ENCODE results near the gene EMP2.
A peak's percentile ranks its signal among the peaks of the same experiment; 100 is the strongest.

The EMP2 gene

GRCh38 chr16:10501016-10501607 is 79.3 kb downstream of the EMP2 start:
- DNase-seq (ENCODE audit: extremely low read depth, insufficient read length): peak; percentile 29
- Histone ChIP-seq H3K27me3 (replicated peaks; ENCODE audit: control insufficient read depth, insufficient read depth, low read length) (no peaks in the 10 kb centered on the region), H3K4me3 (replicated peaks; ENCODE audit: low read depth, low read length) (no peak overlapping the region), H3K36me3 (ENCODE audit: control insufficient read depth, insufficient read depth, low read length) (no peaks in the 10 kb centered on the region)
- TF ChIP-seq CTCF (IDR thresholded peaks at IDR 0.05; ENCODE audit: insufficient read depth, low read length, poor library complexity, severe bottlenecking): no peak

DNA sequence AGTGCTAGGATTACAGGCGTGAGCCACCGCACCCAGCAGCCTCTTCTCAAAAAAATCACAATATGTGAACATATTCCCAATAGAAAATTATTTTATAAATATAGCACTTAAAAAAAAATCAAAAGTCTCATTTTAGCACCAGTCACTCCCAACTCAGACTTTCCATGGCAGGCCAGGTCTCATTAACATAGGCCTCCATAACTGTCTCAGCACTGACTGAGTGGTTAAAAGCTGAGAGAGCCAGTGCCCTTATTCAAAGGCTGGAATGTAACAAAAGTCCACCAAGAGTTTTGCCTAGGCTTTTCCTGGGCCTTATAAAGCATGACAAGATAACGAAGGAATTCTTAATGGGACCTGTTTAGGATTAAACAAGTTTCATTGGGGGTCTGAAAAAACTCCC is 79.8 kb downstream of the EMP2 start:
- no peak for TF ChIP-seq CTCF (IDR thresholded peaks at IDR 0.05; ENCODE audit: insufficient read depth, low read length, poor library complexity, severe bottlenecking)
- Histone ChIP-seq H3K36me3 (ENCODE audit: control insufficient read depth, insufficient read depth, low read length) (no peaks in the 10 kb centered on the region), H3K27me3 (replicated peaks; ENCODE audit: control insufficient read depth, insufficient read depth, low read length) (no peaks in the 10 kb centered on the region), H3K4me3 (replicated peaks; ENCODE audit: low read depth, low read length) (no peak overlapping the region)
- no peak for DNase-seq (ENCODE audit: extremely low read depth, insufficient read length)

DNA sequence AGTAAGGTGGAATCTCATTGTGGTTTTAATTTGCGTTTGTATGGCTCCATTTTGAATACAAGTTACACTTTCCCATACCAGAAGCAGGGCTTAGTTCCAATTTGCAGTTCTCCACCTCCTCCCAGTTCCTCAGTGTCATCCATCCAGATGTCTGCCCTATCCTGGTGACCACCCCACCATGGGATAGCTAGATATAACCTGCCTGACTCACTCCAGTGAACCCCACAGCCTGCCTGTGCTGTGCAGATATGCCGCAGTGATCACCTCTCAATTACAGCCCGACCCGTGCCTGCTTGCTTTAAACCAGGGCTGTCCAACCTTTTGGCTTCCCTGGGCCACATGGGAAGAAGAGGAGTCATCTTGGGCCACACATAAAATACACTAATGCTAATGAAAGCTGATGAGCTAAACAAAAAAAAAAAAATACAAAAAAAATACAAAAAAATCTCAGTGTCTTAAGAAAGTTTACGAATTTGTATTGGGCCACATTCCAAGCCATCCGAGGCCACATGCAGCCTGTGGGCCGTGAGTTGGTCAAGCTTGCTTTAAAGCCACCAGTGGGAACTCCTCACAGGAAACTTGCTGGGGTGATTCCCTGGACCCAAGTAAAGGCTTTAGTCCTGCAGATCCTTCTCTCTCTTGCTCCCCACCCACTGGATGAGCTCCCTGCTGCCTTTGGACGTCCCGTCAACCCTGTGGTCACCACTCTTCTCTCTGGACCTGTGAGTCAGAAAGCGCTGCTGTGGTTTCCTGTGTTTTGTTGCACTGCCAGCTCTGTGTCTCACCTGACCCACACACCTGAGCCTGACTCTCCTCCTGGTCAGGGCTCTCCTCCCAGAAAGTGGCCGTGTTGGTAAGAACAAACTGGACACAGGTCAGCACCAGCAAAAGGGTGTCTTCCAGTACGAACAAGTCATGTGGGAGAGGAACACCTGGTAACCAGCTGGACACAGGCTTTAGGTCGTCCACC is 83.0 kb downstream of the EMP2 start:
- DNase-seq (ENCODE audit: extremely low read depth, insufficient read length): no peak
- no peaks in the 10 kb centered on the region for H3K27me3 ChIP-seq (replicated peaks; ENCODE audit: control insufficient read depth, insufficient read depth, low read length)
- H3K4me3 ChIP-seq (replicated peaks; ENCODE audit: low read depth, low read length): no peak overlapping the region
- no peak for TF ChIP-seq CTCF (IDR thresholded peaks at IDR 0.05; ENCODE audit: insufficient read depth, low read length, poor library complexity, severe bottlenecking)
- no peaks in the 10 kb centered on the region for H3K36me3 ChIP-seq (ENCODE audit: control insufficient read depth, insufficient read depth, low read length)

GRCh38 chr16:10495031-10495345 is 85.4 kb downstream of the EMP2 start:
- Histone ChIP-seq H3K27me3 (replicated peaks; ENCODE audit: control insufficient read depth, insufficient read depth, low read length) (no peaks in the 10 kb centered on the region), H3K4me3 (replicated peaks; ENCODE audit: low read depth, low read length) (no peak overlapping the region), H3K36me3 (ENCODE audit: control insufficient read depth, insufficient read depth, low read length) (no peaks in the 10 kb centered on the region)
- TF ChIP-seq CTCF (IDR thresholded peaks at IDR 0.05; ENCODE audit: insufficient read depth, low read length, poor library complexity, severe bottlenecking): no peak
- DNase-seq (ENCODE audit: extremely low read depth, insufficient read length): no peak

DNA sequence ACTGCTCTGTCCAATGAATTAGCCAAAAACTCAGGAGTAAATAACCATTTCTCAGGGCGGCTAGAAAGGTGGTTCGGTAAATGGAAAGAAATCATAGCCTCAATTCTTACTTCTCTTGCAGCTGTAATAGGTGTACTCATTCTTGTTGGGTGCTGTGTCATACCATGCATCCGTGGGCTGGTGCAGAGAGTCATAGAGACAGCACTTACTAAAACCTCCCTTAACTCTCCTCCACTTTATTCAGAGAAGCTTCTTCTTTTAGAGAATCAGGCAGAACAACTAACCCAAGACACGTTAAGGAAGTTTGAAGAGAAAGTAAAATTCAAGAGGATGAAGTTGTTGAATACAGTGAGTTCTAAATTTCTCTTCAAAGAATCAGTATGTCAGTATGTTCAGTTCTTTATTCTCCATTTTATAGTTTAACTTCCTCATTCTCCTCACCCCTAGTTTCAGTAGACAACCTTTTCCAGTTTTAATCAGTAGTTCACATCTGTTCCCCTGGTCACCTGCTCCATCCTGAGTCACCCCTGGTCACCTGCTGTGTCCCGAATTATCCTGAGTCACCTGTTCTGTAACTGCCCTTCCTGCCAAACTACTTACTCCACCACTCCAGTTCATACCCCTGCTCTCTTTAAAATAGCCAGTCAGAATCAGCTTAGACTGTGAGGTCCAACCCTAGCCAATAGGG is 85.9 kb downstream of the EMP2 start:
- no peak for TF ChIP-seq CTCF (IDR thresholded peaks at IDR 0.05; ENCODE audit: insufficient read depth, low read length, poor library complexity, severe bottlenecking)
- Histone ChIP-seq H3K4me3 (replicated peaks; ENCODE audit: low read depth, low read length) (no peak overlapping the region), H3K27me3 (replicated peaks; ENCODE audit: control insufficient read depth, insufficient read depth, low read length) (no peaks in the 10 kb centered on the region), H3K36me3 (ENCODE audit: control insufficient read depth, insufficient read depth, low read length) (no peaks in the 10 kb centered on the region)
- DNase-seq (ENCODE audit: extremely low read depth, insufficient read length): no peak

Measured in GM06990 (cell line).